D341Med (cell line): ENCODE results near the gene SF3A1.
A peak's percentile ranks its signal among the peaks of the same experiment; 100 is the strongest.

Experiments used
- DNase-seq: peaks from one replicate; pipeline ENCODE4 v3.0.0; 2012; ENCODE audit warnings: low spot score

The SF3A1 gene

GRCh38 chr22:30301995-30302809 is 54.5 kb downstream of the SF3A1 start:
- DNase-seq = no peak

GRCh38 chr22:30299322-30299721 is 57.4 kb downstream of the SF3A1 start:
- no peak for DNase-seq

- no peak for DNase-seq
Observed at GRCh38 chr22:30297991-30298701, 58.5 kb downstream of the SF3A1 start.

- DNase-seq = no peak
Observed at GRCh38 chr22:30297276-30297990, 59.3 kb downstream of the SF3A1 start.

- DNase-seq = no peak
Observed at GRCh38 chr22:30296833-30297232, 59.9 kb downstream of the SF3A1 start.

GRCh38 chr22:30296324-30296723 is 60.4 kb downstream of the SF3A1 start:
- no peak for DNase-seq

GRCh38 chr22:30295576-30295975 is 61.1 kb downstream of the SF3A1 start:
- no peak for DNase-seq

GRCh38 chr22:30294830-30295229 is 61.9 kb downstream of the SF3A1 start:
- DNase-seq = no peak

GRCh38 chr22:30294066-30294465 is 62.6 kb downstream of the SF3A1 start:
- peak; percentile 74 for DNase-seq

GRCh38 chr22:30293026-30293425 is 63.7 kb downstream of the SF3A1 start:
- DNase-seq = no peak

- DNase-seq = no peak
Observed at GRCh38 chr22:30292069-30292970, 64.4 kb downstream of the SF3A1 start.

- no peak for DNase-seq
Observed at GRCh38 chr22:30291058-30291892, 65.4 kb downstream of the SF3A1 start.

- no peak for DNase-seq
Observed at GRCh38 chr22:30290342-30291057, 66.2 kb downstream of the SF3A1 start.

- DNase-seq = no peak
Observed at GRCh38 chr22:30289980-30290313, 66.7 kb downstream of the SF3A1 start.

- peak; percentile 98 for DNase-seq
Observed at GRCh38 chr22:30289141-30289979, 67.3 kb downstream of the SF3A1 start, which contains the start of gene CASTOR1. CASTOR1 (minus strand) TSS chr22:30289505; CDS start chr22:30289497, 8 bp downstream.

- DNase-seq = no peak
Observed at GRCh38 chr22:30288419-30289140, 68.1 kb downstream of the SF3A1 start.

- DNase-seq = peak; percentile 77
Observed at GRCh38 chr22:30287648-30288418, 68.9 kb downstream of the SF3A1 start.
